NT2/D1 (cell line): Measurements from ENCODE around the gene PDK3.

Source experiments
- SUZ12 ChIP-seq: IDR thresholded peaks from 2 replicates; pipeline ENCODE4 v1.6.1; 2011; ENCODE audit not compliant: insufficient read length, insufficient read depth; ENCODE audit errors: extremely low read depth
- YY1 ChIP-seq: IDR thresholded peaks from 2 replicates; pipeline ENCODE4 v1.6.1; 2011; ENCODE audit not compliant: insufficient read length, insufficient read depth
- ZNF274 ChIP-seq: IDR thresholded peaks from 2 replicates; pipeline ENCODE4 v1.6.1; 2011; ENCODE audit warnings: mild to moderate bottlenecking, low read depth, low read length

DNA sequence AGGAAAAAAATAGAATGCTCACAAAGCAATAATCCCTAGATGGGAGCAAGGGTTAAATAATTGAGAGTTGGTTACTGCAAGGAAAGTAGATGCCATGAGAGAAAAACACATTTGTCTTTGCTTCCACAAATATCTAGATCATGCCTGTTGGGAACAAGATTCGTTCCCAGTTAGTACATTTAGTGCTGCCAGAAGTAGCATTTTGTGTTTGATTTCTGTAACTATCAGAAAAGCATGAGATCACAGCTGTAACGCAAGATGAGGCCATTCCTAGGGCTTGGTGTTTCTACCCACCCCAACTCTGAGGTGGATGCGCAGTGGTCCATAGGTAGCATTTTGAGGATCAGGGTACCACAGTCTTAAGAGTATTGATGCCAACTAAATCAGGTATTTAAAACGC lies 20.4 kb upstream of the PDK3 start:
- TF ChIP-seq ZNF274 (no peak), YY1 (no peak), SUZ12 (no peak)
